ENCODE results near the gene MEN1.
A peak's percentile ranks its signal among the peaks of the same experiment; 100 is the strongest.

The MEN1 gene

DNA sequence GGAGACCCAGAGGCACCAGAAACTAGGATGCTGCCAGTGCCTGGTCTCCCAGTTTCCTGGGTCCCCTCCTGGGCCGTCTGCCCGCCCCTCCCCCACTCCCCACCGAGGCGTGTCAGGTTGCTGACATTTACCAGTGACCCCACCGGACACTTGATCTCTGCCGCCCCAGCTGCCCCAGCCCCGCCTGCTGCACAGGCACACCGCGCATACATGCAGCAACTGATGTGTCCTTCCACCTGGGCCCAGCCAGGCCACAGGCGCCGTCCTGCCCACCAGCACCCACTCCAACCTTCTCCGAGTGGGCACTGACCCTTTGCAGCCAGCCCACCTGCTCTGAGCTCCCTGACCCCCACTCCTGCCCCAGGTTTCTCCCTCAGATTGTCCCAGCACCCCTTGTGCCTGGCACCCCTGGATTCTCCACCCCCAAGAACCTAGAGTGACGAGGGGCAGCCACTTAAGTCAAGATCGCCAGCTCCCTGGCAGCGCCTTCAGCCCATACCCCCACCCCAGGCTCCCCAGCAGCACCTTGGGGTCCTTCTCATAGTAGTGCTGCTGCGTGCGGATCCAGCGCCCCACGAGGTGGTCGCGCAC lies 51.1 kb downstream of the MEN1 start:
- Histone ChIP-seq H3K4me1 (ENCODE audit: control insufficient read depth, insufficient read depth, low read length) (peaks cover 2% of the 10 kb centered on the region; the same call in 1 of the 2 replicates), H3K4me3 (ENCODE audit: low read depth, low read length) (no peak overlapping the region), H3K9me3 (ENCODE audit: control insufficient read depth, insufficient read depth, low read depth, low read length) (no peaks in the 10 kb centered on the region), H3K36me3 (ENCODE audit: control insufficient read depth in 2 of 2, insufficient read depth in 1 of 2, low read length in 2 of 2) (peaks cover 0 to 25% of the 10 kb centered on the region in 2 experiments; a peak in 1 of 3 replicates), H3K27ac (ENCODE audit: extremely low read depth, low read depth, low read length) (no peak overlapping the region)
- TF ChIP-seq ZNF416 (tag by site-specific recombination; IDR thresholded peaks at IDR 0.05) (no peak), PRDM1 (tag by site-specific recombination; IDR thresholded peaks at IDR 0.05) (no peak), ZNF202 (tag by site-specific recombination; IDR thresholded peaks at IDR 0.05; ENCODE audit: borderline replicate concordance) (no peak)
- POLR2A ChIA-PET = interaction anchor here (0.5 to 5.8 kb wide), 5 partner anchors 12 to 269 kb away, joined by 3 to 42 read pairs (median 5); partner anchors contain the start of gene SF1
- CTCF ChIA-PET = interaction anchor here (0.5 to 1.1 kb wide), 3 partner anchors 15 to 1129 kb away, joined by 3 read pairs; partner anchors contain the start of genes FIBP and RASGRP2

DNA sequence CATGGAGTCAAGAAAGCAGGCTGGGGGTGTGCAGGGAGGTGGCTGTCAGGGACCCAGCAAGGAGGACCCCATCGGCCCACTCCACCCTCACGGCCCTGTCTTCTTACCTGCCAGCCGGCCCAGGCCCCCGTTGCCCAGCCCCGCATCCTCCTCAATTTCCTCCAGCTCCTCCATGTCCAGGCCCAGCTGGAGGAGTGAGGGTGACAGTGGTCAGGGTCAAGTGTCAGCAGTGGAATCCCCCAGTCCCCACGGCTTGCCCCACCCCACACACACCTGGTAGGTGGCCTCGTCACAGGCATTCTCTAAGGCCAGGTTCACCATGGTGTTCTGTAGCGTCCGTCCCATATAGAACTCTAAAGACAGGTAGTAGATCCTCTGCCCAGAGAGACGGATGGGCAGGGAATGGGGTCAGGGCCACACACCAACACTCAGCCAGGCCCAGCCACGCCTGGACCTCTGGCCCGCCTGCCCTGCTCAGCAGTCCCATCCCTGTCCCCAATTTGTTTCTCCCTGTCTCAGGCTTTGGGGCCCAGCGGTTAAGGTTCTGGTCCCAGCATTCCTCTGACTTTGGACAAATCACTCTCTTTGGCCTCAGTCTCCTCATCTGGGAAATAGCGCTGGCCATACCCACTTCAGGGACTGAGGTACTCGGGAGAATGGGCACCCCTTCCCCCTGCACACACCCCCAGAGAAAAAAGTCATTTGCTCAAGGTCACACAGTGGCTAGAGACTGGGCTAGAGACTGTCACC lies 51.8 kb downstream of the MEN1 start:
- TF ChIP-seq, protein P1, sequence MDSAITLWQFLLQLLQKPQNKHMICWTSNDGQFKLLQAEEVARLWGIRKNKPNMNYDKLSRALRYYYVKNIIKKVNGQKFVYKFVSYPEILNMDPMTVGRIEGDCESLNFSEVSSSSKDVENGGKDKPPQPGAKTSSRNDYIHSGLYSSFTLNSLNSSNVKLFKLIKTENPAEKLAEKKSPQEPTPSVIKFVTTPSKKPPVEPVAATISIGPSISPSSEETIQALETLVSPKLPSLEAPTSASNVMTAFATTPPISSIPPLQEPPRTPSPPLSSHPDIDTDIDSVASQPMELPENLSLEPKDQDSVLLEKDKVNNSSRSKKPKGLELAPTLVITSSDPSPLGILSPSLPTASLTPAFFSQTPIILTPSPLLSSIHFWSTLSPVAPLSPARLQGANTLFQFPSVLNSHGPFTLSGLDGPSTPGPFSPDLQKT (IDR thresholded peaks at IDR 0.05; ENCODE audit: borderline replicate concordance, low read depth, low read length) = no peak
- no peak for TF ChIP-seq ZNF350 (tag by site-specific recombination; IDR thresholded peaks at IDR 0.05)
- TF ChIP-seq SALL2 (tag by site-specific recombination; IDR thresholded peaks at IDR 0.05; ENCODE audit: borderline replicate concordance) = no peak
- TF ChIP-seq TCF7L2 (IDR thresholded peaks at IDR 0.05; ENCODE audit: borderline replicate concordance, low read depth, low read length) = no peak
- TF ChIP-seq, protein P2, sequence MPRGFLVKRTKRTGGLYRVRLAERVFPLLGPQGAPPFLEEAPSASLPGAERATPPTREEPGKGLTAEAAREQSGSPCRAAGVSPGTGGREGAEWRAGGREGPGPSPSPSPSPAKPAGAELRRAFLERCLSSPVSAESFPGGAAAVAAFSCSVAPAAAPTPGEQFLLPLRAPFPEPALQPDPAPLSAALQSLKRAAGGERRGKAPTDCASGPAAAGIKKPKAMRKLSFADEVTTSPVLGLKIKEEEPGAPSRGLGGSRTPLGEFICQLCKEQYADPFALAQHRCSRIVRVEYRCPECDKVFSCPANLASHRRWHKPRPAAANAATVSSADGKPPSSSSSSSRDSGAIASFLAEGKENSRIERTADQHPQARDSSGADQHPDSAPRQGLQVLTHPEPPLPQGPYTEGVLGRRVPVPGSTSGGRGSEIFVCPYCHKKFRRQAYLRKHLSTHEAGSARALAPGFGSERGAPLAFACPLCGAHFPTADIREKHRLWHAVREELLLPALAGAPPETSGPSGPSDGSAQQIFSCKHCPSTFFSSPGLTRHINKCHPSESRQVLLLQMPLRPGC (tag by site-specific recombination; IDR thresholded peaks at IDR 0.05) = no peak
- TF ChIP-seq ZNF140 (tag by site-specific recombination; IDR thresholded peaks at IDR 0.05) = no peak
- TF ChIP-seq ZIC2 (tag by site-specific recombination; IDR thresholded peaks at IDR 0.05) = no peak
- TF ChIP-seq SP2 (tag by site-specific recombination; IDR thresholded peaks at IDR 0.05) = no peak
- TF ChIP-seq, protein P3, sequence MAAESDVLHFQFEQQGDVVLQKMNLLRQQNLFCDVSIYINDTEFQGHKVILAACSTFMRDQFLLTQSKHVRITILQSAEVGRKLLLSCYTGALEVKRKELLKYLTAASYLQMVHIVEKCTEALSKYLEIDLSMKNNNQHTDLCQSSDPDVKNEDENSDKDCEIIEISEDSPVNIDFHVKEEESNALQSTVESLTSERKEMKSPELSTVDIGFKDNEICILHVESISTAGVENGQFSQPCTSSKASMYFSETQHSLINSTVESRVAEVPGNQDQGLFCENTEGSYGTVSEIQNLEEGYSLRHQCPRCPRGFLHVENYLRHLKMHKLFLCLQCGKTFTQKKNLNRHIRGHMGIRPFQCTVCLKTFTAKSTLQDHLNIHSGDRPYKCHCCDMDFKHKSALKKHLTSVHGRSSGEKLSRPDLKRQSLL (tag by site-specific recombination; IDR thresholded peaks at IDR 0.05) = no peak
- no peak for TF ChIP-seq ZNF658 (tag by site-specific recombination; IDR thresholded peaks at IDR 0.05)
- TF ChIP-seq MYNN (tag by site-specific recombination; IDR thresholded peaks at IDR 0.05; ENCODE audit: borderline replicate concordance) = no peak
- TF ChIP-seq ZNF747 (tag by site-specific recombination; IDR thresholded peaks at IDR 0.05) = no peak
- TF ChIP-seq, protein P4, sequence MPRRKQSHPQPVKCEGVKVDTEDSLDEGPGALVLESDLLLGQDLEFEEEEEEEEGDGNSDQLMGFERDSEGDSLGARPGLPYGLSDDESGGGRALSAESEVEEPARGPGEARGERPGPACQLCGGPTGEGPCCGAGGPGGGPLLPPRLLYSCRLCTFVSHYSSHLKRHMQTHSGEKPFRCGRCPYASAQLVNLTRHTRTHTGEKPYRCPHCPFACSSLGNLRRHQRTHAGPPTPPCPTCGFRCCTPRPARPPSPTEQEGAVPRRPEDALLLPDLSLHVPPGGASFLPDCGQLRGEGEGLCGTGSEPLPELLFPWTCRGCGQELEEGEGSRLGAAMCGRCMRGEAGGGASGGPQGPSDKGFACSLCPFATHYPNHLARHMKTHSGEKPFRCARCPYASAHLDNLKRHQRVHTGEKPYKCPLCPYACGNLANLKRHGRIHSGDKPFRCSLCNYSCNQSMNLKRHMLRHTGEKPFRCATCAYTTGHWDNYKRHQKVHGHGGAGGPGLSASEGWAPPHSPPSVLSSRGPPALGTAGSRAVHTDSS (tag by site-specific recombination; IDR thresholded peaks at IDR 0.05) = no peak
- TF ChIP-seq, protein P5, sequence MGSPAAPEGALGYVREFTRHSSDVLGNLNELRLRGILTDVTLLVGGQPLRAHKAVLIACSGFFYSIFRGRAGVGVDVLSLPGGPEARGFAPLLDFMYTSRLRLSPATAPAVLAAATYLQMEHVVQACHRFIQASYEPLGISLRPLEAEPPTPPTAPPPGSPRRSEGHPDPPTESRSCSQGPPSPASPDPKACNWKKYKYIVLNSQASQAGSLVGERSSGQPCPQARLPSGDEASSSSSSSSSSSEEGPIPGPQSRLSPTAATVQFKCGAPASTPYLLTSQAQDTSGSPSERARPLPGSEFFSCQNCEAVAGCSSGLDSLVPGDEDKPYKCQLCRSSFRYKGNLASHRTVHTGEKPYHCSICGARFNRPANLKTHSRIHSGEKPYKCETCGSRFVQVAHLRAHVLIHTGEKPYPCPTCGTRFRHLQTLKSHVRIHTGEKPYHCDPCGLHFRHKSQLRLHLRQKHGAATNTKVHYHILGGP (tag by site-specific recombination; IDR thresholded peaks at IDR 0.05) = no peak
- ChIA-PET POLR2A (interaction anchor here (0.5 kb wide), 1 partner anchor 270 kb away, joined by 3 read pairs; no protein-coding TSS in a partner anchor), CTCF (interaction anchor here (0.6 kb wide), 2 partner anchors 14 to 1130 kb away, joined by 3 to 4 read pairs; partner anchors contain the start of gene FIBP)
- Histone ChIP-seq H3K4me1 (ENCODE audit: control insufficient read depth, insufficient read depth, low read length) (no peaks in the 10 kb centered on the region; the same call in 1 of the 2 replicates), H3K27ac (ENCODE audit: extremely low read depth, low read depth, low read length) (0 out of 2 replicates have a peak overlapping the region, but pooled peaks have one; percentile 4), H3K4me3 (ENCODE audit: low read depth, low read length) (no peak overlapping the region), H3K36me3 (ENCODE audit: control insufficient read depth in 2 of 2, insufficient read depth in 1 of 2, low read length in 2 of 2) (peaks cover 0 to 18% of the 10 kb centered on the region in 2 experiments; a peak in 1 of 3 replicates), H3K9me3 (ENCODE audit: control insufficient read depth, insufficient read depth, low read depth, low read length) (no peaks in the 10 kb centered on the region)

Measured in HEK293 (cell line).